ENCODE data around the gene FTL.

The FTL gene

DNA sequence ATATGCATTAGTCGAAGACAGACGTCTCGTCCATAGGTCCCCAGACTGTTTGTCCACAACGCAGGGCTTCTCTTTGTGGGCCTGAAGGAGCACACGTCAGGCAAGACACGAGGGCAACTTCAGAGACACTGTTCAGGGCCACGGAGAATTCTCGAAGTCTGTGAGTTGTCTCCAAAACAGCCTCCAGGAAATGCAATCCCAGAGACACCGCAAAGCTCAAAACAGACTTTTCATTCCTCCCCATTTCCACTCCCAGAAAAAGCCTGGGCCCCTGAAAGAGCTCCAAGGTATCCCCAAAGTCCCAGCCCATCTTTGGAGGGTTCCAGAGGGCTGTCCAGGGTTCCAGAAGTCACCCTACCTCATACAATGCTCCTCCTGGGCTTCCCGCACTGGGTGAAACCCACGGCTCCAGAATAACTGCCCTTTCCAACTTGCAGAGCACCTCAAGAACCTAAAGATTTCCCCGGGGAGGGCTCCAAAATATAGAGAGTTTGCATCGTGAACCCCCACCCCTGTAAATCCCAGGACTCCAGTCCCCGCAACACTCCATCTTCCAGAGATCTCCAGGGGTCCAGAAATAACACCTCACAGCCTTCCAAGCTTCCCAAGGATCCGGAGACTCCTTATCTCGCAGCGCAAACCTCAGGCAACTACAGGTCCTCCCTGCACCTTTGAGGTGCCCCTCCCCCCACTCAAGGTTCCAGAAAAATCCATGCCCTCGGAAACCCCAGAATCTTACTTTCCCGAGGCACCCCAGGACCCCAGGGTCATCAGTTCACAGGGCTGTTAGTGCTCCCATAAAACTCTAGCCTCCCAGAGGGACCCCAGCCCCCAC is 687 bp upstream of the FTL start:
- DNase-seq = peak in 10 of 51 donors; percentile 21 to 69 (median 38)

DNA sequence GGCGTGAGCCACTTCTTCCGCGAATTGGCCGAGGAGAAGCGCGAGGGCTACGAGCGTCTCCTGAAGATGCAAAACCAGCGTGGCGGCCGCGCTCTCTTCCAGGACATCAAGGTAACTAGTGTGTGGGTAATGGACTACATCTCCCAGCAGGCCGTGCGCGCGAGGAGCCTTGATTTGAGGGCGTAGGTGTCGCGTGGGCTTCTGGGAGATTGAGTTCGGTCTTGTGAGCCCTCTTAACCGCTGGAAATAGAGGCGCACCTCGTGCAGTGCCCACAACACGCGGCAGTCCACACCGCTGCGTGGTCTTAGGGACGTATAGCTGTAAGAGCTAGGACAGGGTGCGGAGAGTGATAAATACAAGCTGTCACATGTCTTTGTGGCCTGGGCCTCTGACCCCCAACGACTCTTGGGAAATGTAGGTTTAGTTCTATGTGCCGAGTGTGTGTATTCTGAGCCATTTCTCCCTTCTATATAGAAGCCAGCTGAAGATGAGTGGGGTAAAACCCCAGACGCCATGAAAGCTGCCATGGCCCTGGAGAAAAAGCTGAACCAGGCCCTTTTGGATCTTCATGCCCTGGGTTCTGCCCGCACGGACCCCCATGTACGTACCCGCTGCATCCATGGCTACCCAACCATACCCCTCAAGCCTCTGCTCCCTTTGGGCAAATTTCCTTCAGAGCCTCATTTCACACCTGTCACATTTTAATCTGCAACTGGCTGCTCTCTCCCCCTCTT is 864 bp downstream of the FTL start:
- DNase-seq = peak; percentile 44 to 95 (median 77)

DNA sequence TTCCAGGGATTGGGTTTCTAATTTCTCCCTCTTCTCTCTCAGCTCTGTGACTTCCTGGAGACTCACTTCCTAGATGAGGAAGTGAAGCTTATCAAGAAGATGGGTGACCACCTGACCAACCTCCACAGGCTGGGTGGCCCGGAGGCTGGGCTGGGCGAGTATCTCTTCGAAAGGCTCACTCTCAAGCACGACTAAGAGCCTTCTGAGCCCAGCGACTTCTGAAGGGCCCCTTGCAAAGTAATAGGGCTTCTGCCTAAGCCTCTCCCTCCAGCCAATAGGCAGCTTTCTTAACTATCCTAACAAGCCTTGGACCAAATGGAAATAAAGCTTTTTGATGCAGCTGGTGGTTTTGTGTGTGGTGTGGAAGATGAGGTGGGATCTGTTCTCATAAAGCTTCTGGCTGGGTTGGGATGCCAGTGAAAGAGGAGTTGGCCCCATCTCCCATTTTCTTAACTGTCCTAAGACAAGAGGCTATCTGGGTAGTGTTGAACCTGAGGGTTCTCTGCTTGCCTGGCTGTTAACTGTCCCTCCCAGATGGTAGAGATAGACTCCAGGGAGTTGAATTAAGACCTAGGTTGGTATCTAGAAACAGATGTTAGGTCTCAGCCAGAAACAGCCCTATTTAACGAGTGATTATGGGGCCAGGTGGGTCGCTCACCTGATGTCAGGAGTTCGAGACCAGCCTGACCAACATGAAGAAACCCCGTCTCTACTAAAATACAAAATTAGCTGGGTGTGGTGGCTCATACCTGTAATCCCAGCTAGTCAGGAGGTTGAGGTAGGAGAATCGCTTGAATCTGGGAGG is 1.6 kb downstream of the FTL start:
- peak in 7 of 51 donors; percentile 15 to 59 (median 18) for DNase-seq

DNA sequence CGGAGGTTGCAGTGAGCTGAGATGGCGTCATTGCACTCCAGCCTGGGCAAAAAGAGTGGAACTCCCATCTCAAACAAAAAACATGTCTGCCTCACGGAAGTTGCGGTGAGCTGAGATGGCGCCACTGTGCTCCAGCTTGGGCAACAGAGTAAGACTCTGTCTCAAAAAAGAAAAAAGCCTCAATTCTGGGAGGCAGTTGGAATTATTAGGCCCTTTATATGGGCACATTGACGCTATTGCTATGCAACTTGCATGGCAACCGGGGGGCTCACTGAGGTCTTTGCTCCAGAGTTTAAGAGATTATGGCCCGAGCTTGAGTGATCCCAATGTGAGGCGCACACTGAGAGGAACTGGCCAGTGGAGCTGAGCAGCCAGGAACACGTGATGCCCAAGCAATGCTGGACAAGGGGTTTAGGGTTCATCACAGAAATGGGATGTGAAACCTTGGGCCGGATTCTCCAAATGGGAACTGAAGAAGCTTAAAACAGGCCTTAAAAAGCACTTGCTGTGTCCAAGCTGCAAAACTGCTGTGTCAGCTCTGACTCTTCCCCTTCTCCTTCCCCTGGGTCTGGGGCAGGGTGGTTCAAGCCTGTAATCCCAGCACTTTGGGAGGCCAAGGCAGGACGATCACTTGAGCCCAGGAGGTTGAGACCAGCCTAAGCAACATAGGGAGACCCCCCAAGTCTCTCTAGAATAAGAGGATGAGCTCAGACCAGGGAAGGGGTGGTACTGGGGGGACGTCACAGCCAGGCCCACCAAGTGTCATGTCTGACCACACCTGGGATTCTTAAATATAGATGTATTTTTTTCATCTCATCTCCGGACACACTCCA is 2.5 kb downstream of the FTL start:
- peak in 35 of 51 donors; percentile 7 to 54 (median 35) for DNase-seq

DNA sequence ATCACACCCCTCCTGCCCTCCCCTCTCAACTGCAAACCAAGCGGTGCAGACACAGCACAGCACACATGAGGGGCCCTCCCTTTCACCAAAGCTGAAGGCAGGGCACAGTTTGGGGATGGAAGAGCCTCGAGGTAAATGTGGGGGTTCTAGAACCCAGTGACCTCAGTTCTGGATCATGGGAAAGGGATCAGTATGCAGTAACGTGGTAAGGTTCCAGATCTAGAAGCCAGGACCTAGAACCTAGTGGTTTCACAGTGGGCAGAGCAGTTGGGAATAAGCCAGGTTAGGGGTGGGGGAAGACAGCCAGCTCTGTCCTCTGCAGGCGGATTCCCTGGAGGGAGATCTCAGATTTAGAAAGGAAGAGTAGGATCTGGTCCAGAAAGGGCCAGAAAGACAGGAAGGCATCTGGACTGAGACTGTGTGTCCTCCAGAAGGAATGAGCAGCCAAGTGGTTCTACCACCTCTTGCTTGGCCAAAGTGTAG is 3.1 kb downstream of the FTL start:
- no peak for DNase-seq

DNA sequence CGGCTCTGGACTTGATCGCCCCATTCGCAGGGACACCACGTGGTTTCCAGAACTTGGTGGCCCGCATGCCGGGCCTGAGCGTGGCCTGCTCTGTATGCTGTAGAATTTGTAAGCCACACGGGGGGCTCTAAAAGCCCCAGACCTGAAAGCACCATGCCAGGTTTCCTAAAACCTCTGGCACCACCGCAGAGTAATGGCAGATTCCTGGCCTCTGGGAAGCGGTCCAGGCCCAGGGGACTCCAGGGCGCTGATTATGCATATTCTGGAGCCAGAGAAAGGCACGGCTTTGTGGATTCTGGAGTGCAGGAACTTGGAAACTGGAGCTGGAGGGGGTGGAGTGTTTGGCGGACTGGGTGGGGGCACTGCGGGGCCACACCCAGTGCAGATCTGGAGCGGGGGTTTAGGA is 3.7 kb downstream of the FTL start:
- peak in 2 of 51 donors; percentile 1 to 6 for DNase-seq

GRCh38 chr19:48969276-48970138 is 4.4 kb downstream of the FTL start:
- DNase-seq = no peak

- no peak for DNase-seq
These were observed 5.1 kb downstream of the FTL start for GRCh38 chr19:48970139-48970766.

DNA sequence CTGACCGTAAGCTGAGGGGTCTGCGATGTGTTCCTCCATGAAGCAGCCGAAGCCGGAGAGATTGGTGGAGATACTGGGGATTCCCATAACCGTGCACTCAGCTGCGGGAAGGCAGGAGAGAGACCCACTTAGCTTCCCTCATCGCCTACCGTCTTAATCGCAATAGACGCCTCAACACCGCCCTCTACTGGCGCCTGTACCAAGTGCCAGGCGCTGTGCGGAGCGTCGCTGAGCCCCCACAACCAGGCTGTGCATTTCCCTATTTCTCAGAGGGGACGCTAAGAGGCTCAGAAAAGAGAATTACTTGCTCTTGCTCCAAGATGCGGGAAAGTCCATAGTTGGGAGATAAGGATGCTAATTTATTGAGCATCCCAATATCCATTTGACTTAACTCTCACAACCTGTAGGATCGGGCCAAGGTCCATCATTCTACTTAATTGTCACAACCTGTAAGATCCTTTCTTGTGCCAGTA is 5.8 kb downstream of the FTL start:
- peak in 43 of 51 donors; percentile 13 to 79 (median 48) for DNase-seq

- DNase-seq = peak in 1 of 51 donors; percentile 8
These were observed 11.1 kb downstream of the FTL start for GRCh38 chr19:48975947-48976847.

GRCh38 chr19:48977061-48977460 is 12.0 kb downstream of the FTL start:
- no peak for DNase-seq

DNA sequence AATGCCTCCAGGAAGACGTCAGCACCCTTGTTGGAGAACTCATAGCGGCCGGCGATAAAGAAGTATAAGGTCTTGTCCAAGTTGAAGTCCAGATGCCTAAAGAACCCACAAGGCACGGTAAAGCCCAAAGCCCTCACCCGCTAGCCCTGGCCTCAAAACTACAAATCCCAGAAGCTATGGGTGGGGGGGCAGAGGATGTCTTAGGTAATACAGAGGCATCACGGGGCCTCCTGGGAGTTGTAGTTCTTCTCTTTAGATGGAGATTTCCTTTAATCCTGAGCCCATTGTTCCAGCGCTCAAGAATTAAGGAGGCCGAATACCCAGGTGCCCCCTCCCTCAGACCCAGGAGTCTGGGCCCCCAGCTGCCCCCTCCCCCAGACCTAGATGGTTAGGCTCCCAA is 17.2 kb downstream of the FTL start:
- no peak for DNase-seq

GRCh38 chr19:48985711-48986110 is 20.6 kb downstream of the FTL start:
- DNase-seq = no peak

DNA sequence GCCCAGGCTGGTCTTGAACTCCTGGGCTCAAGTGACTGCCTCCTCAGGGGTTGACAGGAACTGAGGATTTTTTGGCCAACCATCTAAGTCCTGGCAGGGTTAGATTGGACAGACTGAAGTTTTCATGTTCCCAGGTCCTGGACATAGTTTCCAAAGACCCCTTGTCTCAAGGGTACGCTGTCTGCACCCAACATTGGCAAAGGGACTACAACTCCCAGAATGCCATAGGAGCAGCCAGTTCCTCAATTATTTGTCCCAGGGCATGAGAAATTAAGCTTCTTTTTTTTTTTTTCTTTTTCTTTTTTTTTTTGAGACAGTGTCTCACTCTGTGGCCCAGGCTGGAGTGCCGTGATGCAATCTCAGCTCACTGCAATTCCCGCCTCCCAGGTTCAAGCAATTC is 21.1 kb downstream of the FTL start:
- DNase-seq = no peak

GRCh38 chr19:48987323-48987722 is 22.2 kb downstream of the FTL start:
- no peak for DNase-seq

DNA sequence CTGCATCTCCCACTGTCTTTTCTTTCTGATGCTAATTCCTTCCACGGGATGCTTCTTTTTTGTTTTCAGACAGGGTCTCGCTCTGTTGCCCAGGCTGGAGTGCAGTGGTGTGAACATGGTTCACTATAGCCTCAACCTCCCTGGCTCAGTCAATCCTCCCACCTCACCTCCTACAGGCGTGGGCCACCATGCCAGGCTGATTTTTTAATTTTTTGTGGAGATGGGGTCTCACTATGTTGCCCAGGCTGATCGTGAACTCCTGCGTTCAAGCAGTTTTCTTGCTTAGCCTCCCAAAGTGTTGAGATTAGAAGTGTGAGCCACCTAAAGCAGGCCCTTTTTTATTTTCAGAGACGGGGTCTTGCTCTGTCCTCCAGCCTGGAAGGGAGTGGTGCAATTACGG is 23.2 kb downstream of the FTL start:
- no peak for DNase-seq

DNA sequence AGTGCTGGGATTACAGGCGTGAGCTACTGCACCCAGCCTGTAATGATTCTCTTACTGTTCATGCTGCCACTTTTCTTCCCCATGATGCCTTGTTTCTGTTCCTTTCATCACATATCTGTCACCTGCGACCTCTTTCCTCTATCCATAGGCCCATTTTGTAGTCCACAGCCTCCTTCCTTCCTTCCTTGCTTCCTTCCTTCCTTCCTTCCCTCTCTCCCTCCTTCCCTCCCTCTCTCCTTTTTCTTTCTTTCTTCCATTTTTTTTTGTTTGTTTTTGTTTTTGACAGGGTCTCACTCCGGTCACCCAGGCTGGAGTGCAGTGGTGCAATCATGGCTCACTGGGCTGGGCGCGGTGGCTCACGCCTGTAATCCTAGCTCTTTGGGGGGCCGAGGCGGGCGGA is 23.8 kb downstream of the FTL start:
- DNase-seq = no peak

- peak in 21 of 51 donors; percentile 5 to 59 (median 34) for DNase-seq
These were observed 24.7 kb downstream of the FTL start for GRCh38 chr19:48989701-48990291.
